Mucosa of stomach (tissue), 1 donor: Measurements from ENCODE around the gene TRAK1.

Source experiments
- H3K27me3 ChIP-seq: one replicate; pipeline ENCODE4 v1.7.0; 2013; ENCODE audit warnings: mild to moderate bottlenecking, low read length; ENCODE audit not compliant: control insufficient read depth, insufficient read depth
- H3K36me3 ChIP-seq: one replicate; pipeline ENCODE4 v1.7.0; 2013; ENCODE audit warnings: low read length; ENCODE audit not compliant: control insufficient read depth, insufficient read depth
- H3K4me1 ChIP-seq: one replicate; pipeline ENCODE4 v1.7.0; 2013; ENCODE audit warnings: mild to moderate bottlenecking, low read length; ENCODE audit not compliant: control insufficient read depth, insufficient read depth
- H3K4me3 ChIP-seq: one replicate; pipeline ENCODE4 v1.7.0; 2013; ENCODE audit warnings: low read length
- H3K9ac ChIP-seq: one replicate; pipeline ENCODE4 v1.7.0; 2013; ENCODE audit warnings: mild to moderate bottlenecking, low read length, moderate library complexity
- H3K9me3 ChIP-seq: one replicate; pipeline ENCODE4 v1.7.0; 2013; ENCODE audit warnings: mild to moderate bottlenecking, low read length, moderate library complexity; ENCODE audit not compliant: control insufficient read depth
- donor health status: Pancreatic carcinoma.

The TRAK1 gene

GRCh38 chr3:42169579-42170120 lies 78.5 kb downstream of the TRAK1 start:
- Histone ChIP-seq H3K4me3 (no peak overlapping the region), H3K9ac (no peak overlapping the region), H3K4me1 (peaks cover 40% of the 10 kb centered on the region), H3K27me3 (no peaks in the 10 kb centered on the region), H3K9me3 (no peaks in the 10 kb centered on the region), H3K36me3 (no peaks in the 10 kb centered on the region)

GRCh38 chr3:42172047-42172654 lies 81.0 kb downstream of the TRAK1 start:
- H3K27me3 ChIP-seq: no peaks in the 10 kb centered on the region
- H3K9me3 ChIP-seq: no peaks in the 10 kb centered on the region
- H3K4me1 ChIP-seq: peaks cover 19% of the 10 kb centered on the region
- H3K4me3 ChIP-seq: no peak overlapping the region
- no peak overlapping the region for H3K9ac ChIP-seq
- no peaks in the 10 kb centered on the region for H3K36me3 ChIP-seq

- H3K27me3 ChIP-seq: no peaks in the 10 kb centered on the region
- peaks cover 23% of the 10 kb centered on the region for H3K4me1 ChIP-seq
- no peaks in the 10 kb centered on the region for H3K9me3 ChIP-seq
These were observed 82.2 kb downstream of the TRAK1 start for GRCh38 chr3:42173307-42173706.

GRCh38 chr3:42174679-42175385 lies 83.7 kb downstream of the TRAK1 start:
- Histone ChIP-seq H3K9ac (no peak overlapping the region), H3K4me3 (no peak overlapping the region), H3K36me3 (no peaks in the 10 kb centered on the region), H3K9me3 (no peaks in the 10 kb centered on the region), H3K4me1 (peaks cover 34% of the 10 kb centered on the region), H3K27me3 (no peaks in the 10 kb centered on the region)

More at GRCh38 chr3:42173307-42173706, 82.2 kb downstream of the TRAK1 start:
- Histone ChIP-seq H3K36me3 (no peaks in the 10 kb centered on the region), H3K4me3 (no peak overlapping the region), H3K9ac (no peak overlapping the region)

GRCh38 chr3:42175386-42176240 lies 84.5 kb downstream of the TRAK1 start:
- no peaks in the 10 kb centered on the region for H3K36me3 ChIP-seq
- no peaks in the 10 kb centered on the region for H3K27me3 ChIP-seq
- no peak overlapping the region for H3K4me3 ChIP-seq
- H3K9me3 ChIP-seq: no peaks in the 10 kb centered on the region
- H3K9ac ChIP-seq: no peak overlapping the region
- peaks cover 29% of the 10 kb centered on the region for H3K4me1 ChIP-seq

- Histone ChIP-seq H3K9me3 (no peaks in the 10 kb centered on the region), H3K4me1 (peaks cover 37% of the 10 kb centered on the region), H3K9ac (no peak overlapping the region), H3K4me3 (no peak overlapping the region), H3K36me3 (no peaks in the 10 kb centered on the region), H3K27me3 (no peaks in the 10 kb centered on the region)
These were observed 85.3 kb downstream of the TRAK1 start for GRCh38 chr3:42176242-42177034.

GRCh38 chr3:42177068-42177800 lies 86.1 kb downstream of the TRAK1 start:
- no peak overlapping the region for H3K4me3 ChIP-seq
- no peaks in the 10 kb centered on the region for H3K36me3 ChIP-seq
- no peaks in the 10 kb centered on the region for H3K9me3 ChIP-seq
- no peak overlapping the region for H3K9ac ChIP-seq
- H3K4me1 ChIP-seq: peaks cover 41% of the 10 kb centered on the region
- no peaks in the 10 kb centered on the region for H3K27me3 ChIP-seq

GRCh38 chr3:42177801-42178150 lies 86.6 kb downstream of the TRAK1 start:
- Histone ChIP-seq H3K4me1 (peaks cover 43% of the 10 kb centered on the region), H3K9me3 (no peaks in the 10 kb centered on the region), H3K36me3 (no peaks in the 10 kb centered on the region), H3K9ac (no peak overlapping the region), H3K4me3 (no peak overlapping the region), H3K27me3 (no peaks in the 10 kb centered on the region)

- peak overlapping the region; percentile 17 for H3K9ac ChIP-seq
- H3K36me3 ChIP-seq: no peaks in the 10 kb centered on the region
- H3K9me3 ChIP-seq: no peaks in the 10 kb centered on the region
- H3K4me3 ChIP-seq: no peak overlapping the region
- peaks cover 52% of the 10 kb centered on the region for H3K4me1 ChIP-seq
- no peaks in the 10 kb centered on the region for H3K27me3 ChIP-seq
These were observed 88.1 kb downstream of the TRAK1 start for GRCh38 chr3:42179110-42179725.

GRCh38 chr3:42180901-42181300 lies 89.7 kb downstream of the TRAK1 start:
- H3K4me3 ChIP-seq: no peak overlapping the region
- peaks cover 4% of the 10 kb centered on the region for H3K36me3 ChIP-seq
- H3K27me3 ChIP-seq: no peaks in the 10 kb centered on the region
- no peak overlapping the region for H3K9ac ChIP-seq
- H3K4me1 ChIP-seq: peaks cover 65% of the 10 kb centered on the region
- H3K9me3 ChIP-seq: no peaks in the 10 kb centered on the region

- H3K36me3 ChIP-seq: peaks cover 4% of the 10 kb centered on the region
- no peaks in the 10 kb centered on the region for H3K27me3 ChIP-seq
- H3K4me1 ChIP-seq: peaks cover 70% of the 10 kb centered on the region
- no peak overlapping the region for H3K9ac ChIP-seq
- no peak overlapping the region for H3K4me3 ChIP-seq
- H3K9me3 ChIP-seq: no peaks in the 10 kb centered on the region
These were observed 91.4 kb downstream of the TRAK1 start for GRCh38 chr3:42182555-42182954.
